Panc1 (cell line): ENCODE data around the gene ZBTB46.

Experiments used
- POLR2AphosphoS5 ChIP-seq: IDR thresholded peaks from 2 replicates; pipeline ENCODE4 v1.6.1; 2012; ENCODE audit warnings: mild to moderate bottlenecking, low read depth, low read length, moderate library complexity
- SIN3A ChIP-seq: IDR thresholded peaks from 2 replicates; pipeline ENCODE4 v1.6.1; 2012; ENCODE audit warnings: low read depth, mild to moderate bottlenecking, low read length, moderate library complexity, borderline replicate concordance; ENCODE audit not compliant: insufficient read depth
- TCF7L2 ChIP-seq: IDR thresholded peaks from 2 replicates; pipeline ENCODE4 v1.6.1; 2011; ENCODE audit warnings: mild to moderate bottlenecking, low read depth, low read length, inconsistent platforms
- TF ChIP-seq, protein P1 (sequence below): fragments of 450-650 bp; IDR thresholded peaks from 2 replicates; pipeline ENCODE4 v1.5.1; 2017; ENCODE audit warnings: mild to moderate bottlenecking
- TF ChIP-seq, protein P2 (sequence below), 2 experiments: IDR thresholded peaks; 2 replicates each; pipeline ENCODE4 v1.6.1; 2011 to 2012; ENCODE audit warnings: low read depth in 2 of 2, control low read depth in 1 of 2, low read length in 1 of 2, mild to moderate bottlenecking in 1 of 2, moderate library complexity in 1 of 2; ENCODE audit not compliant: insufficient read depth in 1 of 2

DNA sequence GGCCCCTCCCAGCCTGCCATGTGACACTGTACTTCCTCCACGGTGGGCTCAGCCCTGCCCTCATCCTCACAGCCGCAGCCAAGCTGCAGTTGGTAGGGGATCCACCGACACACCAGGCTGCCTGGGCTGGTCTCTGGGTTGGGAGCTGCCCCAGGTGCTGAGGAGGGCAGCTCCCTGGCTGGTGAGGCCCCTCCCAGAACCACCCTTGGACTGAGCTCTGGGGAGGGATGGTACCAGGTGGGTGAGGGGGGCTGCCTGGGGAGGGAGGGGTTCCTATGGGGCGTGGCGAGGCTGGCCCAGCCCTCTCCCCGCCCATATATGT lies 134.8 kb downstream of the ZBTB46 start:
- TF ChIP-seq, protein P1, sequence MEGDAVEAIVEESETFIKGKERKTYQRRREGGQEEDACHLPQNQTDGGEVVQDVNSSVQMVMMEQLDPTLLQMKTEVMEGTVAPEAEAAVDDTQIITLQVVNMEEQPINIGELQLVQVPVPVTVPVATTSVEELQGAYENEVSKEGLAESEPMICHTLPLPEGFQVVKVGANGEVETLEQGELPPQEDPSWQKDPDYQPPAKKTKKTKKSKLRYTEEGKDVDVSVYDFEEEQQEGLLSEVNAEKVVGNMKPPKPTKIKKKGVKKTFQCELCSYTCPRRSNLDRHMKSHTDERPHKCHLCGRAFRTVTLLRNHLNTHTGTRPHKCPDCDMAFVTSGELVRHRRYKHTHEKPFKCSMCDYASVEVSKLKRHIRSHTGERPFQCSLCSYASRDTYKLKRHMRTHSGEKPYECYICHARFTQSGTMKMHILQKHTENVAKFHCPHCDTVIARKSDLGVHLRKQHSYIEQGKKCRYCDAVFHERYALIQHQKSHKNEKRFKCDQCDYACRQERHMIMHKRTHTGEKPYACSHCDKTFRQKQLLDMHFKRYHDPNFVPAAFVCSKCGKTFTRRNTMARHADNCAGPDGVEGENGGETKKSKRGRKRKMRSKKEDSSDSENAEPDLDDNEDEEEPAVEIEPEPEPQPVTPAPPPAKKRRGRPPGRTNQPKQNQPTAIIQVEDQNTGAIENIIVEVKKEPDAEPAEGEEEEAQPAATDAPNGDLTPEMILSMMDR: no peak
- TF ChIP-seq POLR2AphosphoS5 (no peak), SIN3A (no peak), TCF7L2 (no peak)
- TF ChIP-seq, protein P2, sequence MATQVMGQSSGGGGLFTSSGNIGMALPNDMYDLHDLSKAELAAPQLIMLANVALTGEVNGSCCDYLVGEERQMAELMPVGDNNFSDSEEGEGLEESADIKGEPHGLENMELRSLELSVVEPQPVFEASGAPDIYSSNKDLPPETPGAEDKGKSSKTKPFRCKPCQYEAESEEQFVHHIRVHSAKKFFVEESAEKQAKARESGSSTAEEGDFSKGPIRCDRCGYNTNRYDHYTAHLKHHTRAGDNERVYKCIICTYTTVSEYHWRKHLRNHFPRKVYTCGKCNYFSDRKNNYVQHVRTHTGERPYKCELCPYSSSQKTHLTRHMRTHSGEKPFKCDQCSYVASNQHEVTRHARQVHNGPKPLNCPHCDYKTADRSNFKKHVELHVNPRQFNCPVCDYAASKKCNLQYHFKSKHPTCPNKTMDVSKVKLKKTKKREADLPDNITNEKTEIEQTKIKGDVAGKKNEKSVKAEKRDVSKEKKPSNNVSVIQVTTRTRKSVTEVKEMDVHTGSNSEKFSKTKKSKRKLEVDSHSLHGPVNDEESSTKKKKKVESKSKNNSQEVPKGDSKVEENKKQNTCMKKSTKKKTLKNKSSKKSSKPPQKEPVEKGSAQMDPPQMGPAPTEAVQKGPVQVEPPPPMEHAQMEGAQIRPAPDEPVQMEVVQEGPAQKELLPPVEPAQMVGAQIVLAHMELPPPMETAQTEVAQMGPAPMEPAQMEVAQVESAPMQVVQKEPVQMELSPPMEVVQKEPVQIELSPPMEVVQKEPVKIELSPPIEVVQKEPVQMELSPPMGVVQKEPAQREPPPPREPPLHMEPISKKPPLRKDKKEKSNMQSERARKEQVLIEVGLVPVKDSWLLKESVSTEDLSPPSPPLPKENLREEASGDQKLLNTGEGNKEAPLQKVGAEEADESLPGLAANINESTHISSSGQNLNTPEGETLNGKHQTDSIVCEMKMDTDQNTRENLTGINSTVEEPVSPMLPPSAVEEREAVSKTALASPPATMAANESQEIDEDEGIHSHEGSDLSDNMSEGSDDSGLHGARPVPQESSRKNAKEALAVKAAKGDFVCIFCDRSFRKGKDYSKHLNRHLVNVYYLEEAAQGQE (IDR thresholded peaks at IDR 0.05; ENCODE audit: insufficient read depth in 1 of 2, low read depth in 2 of 2, low read length in 1 of 2): no peak
